ENCODE data around the gene GATD1. TPM values are rescaled to one million over a fixed set of nuclear protein-coding genes. Genes with fewer than 3 reads are reported as not detected.

Gene GATD1
- total RNA-seq, 1 experiment from 2014 or later = 67.7 TPM

GRCh38 chr11:816433-816779 lies 39.1 kb upstream of the GATD1 start:
- CTCF ChIA-PET = no interaction called here
- H3K27ac Mint-ChIP-seq (ENCODE audit: low read depth, unreplicated experiment) = no peak overlapping the region

GRCh38 chr11:815675-816432 lies 38.6 kb upstream of the GATD1 start:
- Mint-ChIP-seq H3K4me3 (ENCODE audit: unreplicated experiment) (no peak overlapping the region), H3K4me1 (ENCODE audit: insufficient read depth, unreplicated experiment) (peaks cover 12% of the 10 kb centered on the region), H3K27ac (ENCODE audit: low read depth, unreplicated experiment) (no peak overlapping the region), H3K27me3 (ENCODE audit: insufficient read depth, unreplicated experiment) (no peaks in the 10 kb centered on the region), H3K9me3 (ENCODE audit: unreplicated experiment) (no peaks in the 10 kb centered on the region), H3K36me3 (ENCODE audit: insufficient read depth, unreplicated experiment) (peaks cover 33% of the 10 kb centered on the region)
- POLR2A ChIA-PET = interaction anchor here (0.7 to 9.6 kb wide), 5 partner anchors 10 to 221 kb away, joined by 3 to 274 read pairs (median 141); partner anchors contain the start of genes CD151, PIDD1, POLR2L and RPLP2
- BruUV-seq (replicated peaks) = no TSS peak
- no peak for TF ChIP-seq CTCF (IDR thresholded peaks at IDR 0.05; ENCODE audit: unreplicated experiment)
- intact Hi-C loops (cut with micrococcal nuclease) = no loop called here
- no peak for DNase-seq (ENCODE audit: unreplicated experiment)
- CTCF ChIA-PET = interaction anchor here (0.7 kb wide), 1 partner anchor 230 kb away, joined by 4 read pairs; no protein-coding TSS in a partner anchor

More at GRCh38 chr11:816433-816779, 39.1 kb upstream of the GATD1 start:
- no peak for TF ChIP-seq CTCF (IDR thresholded peaks at IDR 0.05; ENCODE audit: unreplicated experiment)
- BruUV-seq (replicated peaks) = no TSS peak
- peaks cover 12% of the 10 kb centered on the region for H3K4me1 Mint-ChIP-seq (ENCODE audit: insufficient read depth, unreplicated experiment)
- H3K9me3 Mint-ChIP-seq (ENCODE audit: unreplicated experiment) = no peaks in the 10 kb centered on the region
- H3K36me3 Mint-ChIP-seq (ENCODE audit: insufficient read depth, unreplicated experiment) = peaks cover 33% of the 10 kb centered on the region
- POLR2A ChIA-PET = interaction anchor here (0.7 to 9.6 kb wide), 5 partner anchors 11 to 222 kb away, joined by 3 to 274 read pairs (median 141); partner anchors contain the start of genes CD151, PIDD1, POLR2L and RPLP2
- no peak overlapping the region for H3K4me3 Mint-ChIP-seq (ENCODE audit: unreplicated experiment)
- intact Hi-C loops (cut with micrococcal nuclease) = no loop called here
- no peaks in the 10 kb centered on the region for H3K27me3 Mint-ChIP-seq (ENCODE audit: insufficient read depth, unreplicated experiment)
- no peak for DNase-seq (ENCODE audit: unreplicated experiment)

- POLR2A ChIA-PET = interaction anchor here (0.8 to 9.6 kb wide), 3 partner anchors 9 to 21 kb away, joined by 3 to 274 read pairs (median 4); partner anchors contain the start of gene CD151
- no peak for TF ChIP-seq CTCF (IDR thresholded peaks at IDR 0.05; ENCODE audit: unreplicated experiment)
Observed at GRCh38 chr11:813456-814096, 36.3 kb upstream of the GATD1 start.

GRCh38 chr11:813072-813455 lies 35.8 kb upstream of the GATD1 start:
- Mint-ChIP-seq H3K36me3 (ENCODE audit: insufficient read depth, unreplicated experiment) (peaks cover 40% of the 10 kb centered on the region), H3K9me3 (ENCODE audit: unreplicated experiment) (no peaks in the 10 kb centered on the region), H3K4me3 (ENCODE audit: unreplicated experiment) (no peak overlapping the region), H3K4me1 (ENCODE audit: insufficient read depth, unreplicated experiment) (peaks cover 7% of the 10 kb centered on the region), H3K27me3 (ENCODE audit: insufficient read depth, unreplicated experiment) (no peaks in the 10 kb centered on the region), H3K27ac (ENCODE audit: low read depth, unreplicated experiment) (no peak overlapping the region)
- ChIA-PET POLR2A (interaction anchor here (0.8 to 1.1 kb wide), 2 partner anchors 9 to 21 kb away, joined by 3 to 4 read pairs; no protein-coding TSS in a partner anchor), CTCF (interaction anchor here (1.2 kb wide), 1 partner anchor 34 kb away, joined by 3 read pairs; no protein-coding TSS in a partner anchor)
- DNase-seq (ENCODE audit: unreplicated experiment) = no peak
- BruUV-seq (replicated peaks) = no TSS peak
- no peak for TF ChIP-seq CTCF (IDR thresholded peaks at IDR 0.05; ENCODE audit: unreplicated experiment)
- intact Hi-C loops (cut with micrococcal nuclease) = no loop called here

More at GRCh38 chr11:813456-814096, 36.3 kb upstream of the GATD1 start:
- Mint-ChIP-seq H3K9me3 (ENCODE audit: unreplicated experiment) (no peaks in the 10 kb centered on the region), H3K4me1 (ENCODE audit: insufficient read depth, unreplicated experiment) (peaks cover 9% of the 10 kb centered on the region), H3K4me3 (ENCODE audit: unreplicated experiment) (no peak overlapping the region), H3K27ac (ENCODE audit: low read depth, unreplicated experiment) (no peak overlapping the region), H3K36me3 (ENCODE audit: insufficient read depth, unreplicated experiment) (peaks cover 40% of the 10 kb centered on the region), H3K27me3 (ENCODE audit: insufficient read depth, unreplicated experiment) (no peaks in the 10 kb centered on the region)
- DNase-seq (ENCODE audit: unreplicated experiment) = no peak
- CTCF ChIA-PET = interaction anchor here (1.2 kb wide), 1 partner anchor 33 kb away, joined by 3 read pairs; no protein-coding TSS in a partner anchor
- intact Hi-C loops (cut with micrococcal nuclease) = no loop called here
- no TSS peak for BruUV-seq (replicated peaks)
